HEK293 (cell line): Measurements from ENCODE around the gene STX3.

Experiments
- CTCF ChIP-seq: fragments of 450-650 bp; formaldehyde crosslinking; IDR thresholded peaks from 2 replicates; pipeline ENCODE4 v1.5.1; 2016; ENCODE audit warnings: missing biosample characterization, missing genetic modification characterization
- HIC1 ChIP-seq: fragments of 450-650 bp; formaldehyde crosslinking; IDR thresholded peaks from 2 replicates; pipeline ENCODE4 v1.5.1; 2016; ENCODE audit warnings: missing biosample characterization, missing genetic modification characterization
- HOXA7 ChIP-seq: sonication (generic); formaldehyde crosslinking; IDR thresholded peaks from 2 replicates; pipeline ENCODE4 v1.8.1; 2022; ENCODE audit warnings: missing genetic modification reagents, borderline replicate concordance
- MEIS1 ChIP-seq: sonication (generic); formaldehyde crosslinking; IDR thresholded peaks from 2 replicates; pipeline ENCODE4 v1.8.1; 2022; ENCODE audit warnings: missing genetic modification reagents, mild to moderate bottlenecking, borderline replicate concordance
- PBX3 ChIP-seq: sonication (generic); formaldehyde crosslinking; IDR thresholded peaks from 2 replicates; pipeline ENCODE4 v1.8.1; 2022; ENCODE audit warnings: mild to moderate bottlenecking, moderate library complexity, missing genetic modification reagents
- PRDM6 ChIP-seq: fragments of 450-650 bp; formaldehyde crosslinking; IDR thresholded peaks from 2 replicates; pipeline ENCODE4 v1.5.1; 2017; ENCODE audit warnings: missing biosample characterization, missing genetic modification characterization
- REST ChIP-seq: fragments of 450-650 bp; formaldehyde crosslinking; IDR thresholded peaks from 2 replicates; pipeline ENCODE4 v1.5.1; 2016; ENCODE audit warnings: missing biosample characterization, missing genetic modification characterization
- SETDB1 ChIP-seq: IDR thresholded peaks from one replicate; pipeline ENCODE4 v1.6.1; 2017; ENCODE audit warnings: mild to moderate bottlenecking, low read length, moderate library complexity, mixed read lengths; ENCODE audit not compliant: insufficient read length
- ZBTB20 ChIP-seq: fragments of 450-650 bp; formaldehyde crosslinking; IDR thresholded peaks from 2 replicates; pipeline ENCODE4 v1.5.1; 2016; ENCODE audit warnings: missing biosample characterization, missing genetic modification characterization
- ZNF133 ChIP-seq: fragments of 450-650 bp; formaldehyde crosslinking; IDR thresholded peaks from 2 replicates; pipeline ENCODE4 v1.5.1; 2016; ENCODE audit warnings: missing biosample characterization, missing genetic modification characterization
- ZNF146 ChIP-seq: fragments of 450-650 bp; formaldehyde crosslinking; IDR thresholded peaks from 2 replicates; pipeline ENCODE4 v1.5.1; 2016; ENCODE audit warnings: missing biosample characterization, missing genetic modification characterization
- ZNF274 ChIP-seq, 2 experiments: fragments of 200-500 bp in 1 of 2; fragments of 450-650 bp in 1 of 2; sonication (Bioruptor generic) in 1 of 2; formaldehyde crosslinking in 1 of 2; IDR thresholded peaks; 2 replicates each; pipeline versions ENCODE4 v1.5.1 to v1.6.1; 2014 to 2016; ENCODE audit warnings: borderline replicate concordance in 1 of 2, inconsistent platforms in 1 of 2, low read length in 1 of 2, missing biosample characterization in 1 of 2, missing genetic modification characterization in 1 of 2
- ZNF394 ChIP-seq: fragments of 450-650 bp; formaldehyde crosslinking; IDR thresholded peaks from 2 replicates; pipeline ENCODE4 v1.5.1; 2016; ENCODE audit warnings: missing biosample characterization, missing genetic modification characterization, mild to moderate bottlenecking, moderate library complexity, borderline replicate concordance

DNA sequence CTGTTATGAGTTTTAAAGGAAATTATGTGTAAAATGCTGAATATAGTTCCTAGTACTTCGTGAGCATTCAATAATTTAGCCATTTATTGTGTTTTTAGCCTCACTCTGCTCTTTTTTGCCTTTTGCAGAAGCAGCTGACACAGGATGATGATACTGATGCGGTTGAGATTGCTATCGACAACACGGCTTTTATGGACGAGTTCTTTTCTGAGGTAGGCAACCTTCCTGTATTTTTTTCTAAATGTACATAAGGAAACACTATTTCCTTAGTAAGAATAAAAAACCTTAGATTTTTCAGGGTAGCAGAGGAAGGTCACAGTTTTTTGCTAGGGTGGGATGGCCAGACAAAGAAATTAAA lies 17.9 kb downstream of the STX3 start:
- no peak for TF ChIP-seq ZBTB20
- TF ChIP-seq HOXA7 (CRISPR knock-in tag): no peak
- TF ChIP-seq ZNF274 (IDR thresholded peaks at IDR 0.05; ENCODE audit: low read length): no peak
- no peak for TF ChIP-seq ZNF274 (tag by site-specific recombination; IDR thresholded peaks at IDR 0.05; ENCODE audit: borderline replicate concordance)
- no peak for TF ChIP-seq MEIS1 (CRISPR knock-in tag)
- TF ChIP-seq ZNF394 (tag by site-specific recombination): no peak
- TF ChIP-seq ZNF133 (tag by site-specific recombination): no peak
- TF ChIP-seq CTCF (tag by site-specific recombination): no peak
- TF ChIP-seq PBX3 (CRISPR knock-in tag): no peak
- no peak for TF ChIP-seq HIC1
- TF ChIP-seq PRDM6 (tag by site-specific recombination): no peak
- TF ChIP-seq ZNF146 (tag by site-specific recombination): no peak
- no peak for TF ChIP-seq SETDB1
- no peak for TF ChIP-seq REST (tag by site-specific recombination)
